K562 (cell line): ENCODE measurements around the gene EML3. TPM values are rescaled to one million over a fixed set of nuclear protein-coding genes. Genes with fewer than 3 reads are reported as not detected.

ENCODE experiments used
- CBFA2T2 ChIP-seq: fragments of 450-650 bp; conservative IDR thresholded peaks from 2 replicates; pipeline ENCODE4 v1.6.1; 2017; ENCODE audit warnings: mild to moderate bottlenecking
- HNRNPLL ChIP-seq: fragments of 200-400 bp; formaldehyde crosslinking; IDR thresholded peaks from 2 replicates; pipeline ENCODE4 v1.6.1; 2017; ENCODE audit warnings: low read length, low read depth, mild to moderate bottlenecking; ENCODE audit not compliant: poor library complexity, severe bottlenecking
- HOMEZ ChIP-seq: fragments of 250-450 bp; sonication (Bioruptor Pico); IDR thresholded peaks from 2 replicates; pipeline ENCODE4 v1.4.0; 2020; ENCODE audit warnings: mild to moderate bottlenecking, moderate library complexity
- KDM4B ChIP-seq, 2 experiments: fragments of 450-650 bp in 1 of 2; sonication (generic) in 1 of 2; IDR thresholded peaks; 2 replicates each; pipeline ENCODE4 v1.6.1; 2016 to 2017; ENCODE audit warnings: borderline replicate concordance in 2 of 2, antibody characterized with exemption in 1 of 2, low read depth in 1 of 2, mild to moderate bottlenecking in 1 of 2
- NFXL1 ChIP-seq: fragments of 450-650 bp; formaldehyde crosslinking; IDR thresholded peaks from 2 replicates; pipeline ENCODE4 v1.4.0; 2021; ENCODE audit warnings: mild to moderate bottlenecking
- SAFB2 ChIP-seq: fragments of 200-400 bp; formaldehyde crosslinking; IDR thresholded peaks from 2 replicates; pipeline ENCODE4 v1.6.1; 2018; ENCODE audit warnings: borderline replicate concordance, low read length, low read depth, moderate library complexity; ENCODE audit not compliant: severe bottlenecking
- SIN3A ChIP-seq, 2 experiments: fragments of 150-350 bp in 1 of 2; IDR thresholded peaks; 2 replicates each; pipeline ENCODE4 v1.6.1; 2011 to 2016; ENCODE audit warnings: borderline replicate concordance in 2 of 2, low read depth in 2 of 2, low read length in 2 of 2, mild to moderate bottlenecking in 2 of 2, moderate library complexity in 2 of 2; ENCODE audit not compliant: control insufficient read depth in 1 of 2
- SREBF1 ChIP-seq: fragments of 150-350 bp; IDR thresholded peaks from 2 replicates; pipeline ENCODE4 v1.6.1; 2014; ENCODE audit warnings: antibody characterized with exemption, low read depth, low read length, borderline replicate concordance
- ZNF146 ChIP-seq: IDR thresholded peaks from one replicate; pipeline ENCODE4 v1.6.1; 2018; ENCODE audit warnings: missing compliant biosample characterization; ENCODE audit not compliant: unreplicated experiment
- ZNF274 ChIP-seq: IDR thresholded peaks from 2 replicates; pipeline ENCODE4 v1.6.1; 2011; ENCODE audit warnings: low read depth, mild to moderate bottlenecking, low read length, moderate library complexity, borderline replicate concordance
- ZNF431 ChIP-seq: sonication (generic); formaldehyde crosslinking; IDR thresholded peaks from 2 replicates; pipeline ENCODE4 v1.8.0; 2022; ENCODE audit warnings: mild to moderate bottlenecking, missing genetic modification reagents
- ZNF609 ChIP-seq: sonication (generic); formaldehyde crosslinking; IDR thresholded peaks from 2 replicates; pipeline ENCODE4 v1.8.1; 2023; ENCODE audit warnings: missing genetic modification reagents, mild to moderate bottlenecking, borderline replicate concordance
- ZNF696 ChIP-seq: fragments of 250-450 bp; sonication (Bioruptor Pico); conservative IDR thresholded peaks from 2 replicates; pipeline ENCODE4 v1.4.0; 2020; ENCODE audit warnings: mild to moderate bottlenecking, moderate library complexity
- ZNF75A ChIP-seq: fragments of 450-650 bp; formaldehyde crosslinking; IDR thresholded peaks from 2 replicates; pipeline ENCODE4 v1.4.0; 2020; ENCODE audit warnings: mild to moderate bottlenecking
- polyA plus RNA-seq, 8 experiments: library from polyadenylated mRNA; depleted of rRNA in 4 of 8; stranded (reverse) in 5 of 8; unstranded in 3 of 8; fragments of >200 nt; fragmentation: Nextera tagmentation in 2 of 8; fragmentation: Illumina TruSeq in 1 of 8; extraction: Ambion mirVana in 2 of 8; extraction: Trizol in 1 of 8; gene quantifications; 2 replicates each; pipeline versions ENCODE4 v1.2.1 to v1.2.3, GENCODE V29; 2011 to 2014; ENCODE audit warnings: inconsistent platforms in 1 of 8, missing spikeins in 1 of 8
- total RNA-seq, 7 experiments: library from RNA; depleted of rRNA in 6 of 7; stranded (reverse); fragments of >200 nt in 6 of 7; fragmentation: Illumina TruSeq in 2 of 7; extraction: Trizol in 2 of 7; gene quantifications; 2 replicates each; pipeline versions ENCODE4 v1.2.1 to v1.2.3, GENCODE V29; 2011 to 2021; ENCODE audit warnings: low replicate concordance in 1 of 7
- TF ChIP-seq, protein P1 (sequence below): fragments of 450-650 bp; IDR thresholded peaks from 2 replicates; pipeline ENCODE4 v1.6.1; 2017; ENCODE audit warnings: antibody characterized with exemption, mild to moderate bottlenecking

EML3 gene
- total and polyA plus RNA-seq, 9 of the 15 experiments (the other 6 are each of a cell fraction or from before 2014, with no cell fraction given) = 0.32 to 90.5 (median 26.4) TPM

- TF ChIP-seq CBFA2T2 (no peak), HNRNPLL (no peak), NFXL1 (CRISPR knock-in tag) (no peak), ZNF696 (CRISPR knock-in tag) (no peak), ZNF75A (CRISPR knock-in tag) (no peak), SREBF1 (no peak), ZNF609 (no peak), KDM4B (IDR thresholded peaks at IDR 0.05; ENCODE audit: borderline replicate concordance in 2 of 2, low read depth in 1 of 2) (no peak), ZNF274 (no peak), ZNF431 (CRISPR knock-in tag) (no peak), ZNF146 (CRISPR knock-in tag) (no peak), HOMEZ (CRISPR knock-in tag) (no peak), SIN3A (IDR thresholded peaks at IDR 0.05; ENCODE audit: borderline replicate concordance in 2 of 2, control insufficient read depth in 1 of 2, low read depth in 2 of 2, low read length in 2 of 2) (peak; percentile 57 to 70; a peak in 1 of 4 replicates), SAFB2 (no peak)
- TF ChIP-seq, protein P1, sequence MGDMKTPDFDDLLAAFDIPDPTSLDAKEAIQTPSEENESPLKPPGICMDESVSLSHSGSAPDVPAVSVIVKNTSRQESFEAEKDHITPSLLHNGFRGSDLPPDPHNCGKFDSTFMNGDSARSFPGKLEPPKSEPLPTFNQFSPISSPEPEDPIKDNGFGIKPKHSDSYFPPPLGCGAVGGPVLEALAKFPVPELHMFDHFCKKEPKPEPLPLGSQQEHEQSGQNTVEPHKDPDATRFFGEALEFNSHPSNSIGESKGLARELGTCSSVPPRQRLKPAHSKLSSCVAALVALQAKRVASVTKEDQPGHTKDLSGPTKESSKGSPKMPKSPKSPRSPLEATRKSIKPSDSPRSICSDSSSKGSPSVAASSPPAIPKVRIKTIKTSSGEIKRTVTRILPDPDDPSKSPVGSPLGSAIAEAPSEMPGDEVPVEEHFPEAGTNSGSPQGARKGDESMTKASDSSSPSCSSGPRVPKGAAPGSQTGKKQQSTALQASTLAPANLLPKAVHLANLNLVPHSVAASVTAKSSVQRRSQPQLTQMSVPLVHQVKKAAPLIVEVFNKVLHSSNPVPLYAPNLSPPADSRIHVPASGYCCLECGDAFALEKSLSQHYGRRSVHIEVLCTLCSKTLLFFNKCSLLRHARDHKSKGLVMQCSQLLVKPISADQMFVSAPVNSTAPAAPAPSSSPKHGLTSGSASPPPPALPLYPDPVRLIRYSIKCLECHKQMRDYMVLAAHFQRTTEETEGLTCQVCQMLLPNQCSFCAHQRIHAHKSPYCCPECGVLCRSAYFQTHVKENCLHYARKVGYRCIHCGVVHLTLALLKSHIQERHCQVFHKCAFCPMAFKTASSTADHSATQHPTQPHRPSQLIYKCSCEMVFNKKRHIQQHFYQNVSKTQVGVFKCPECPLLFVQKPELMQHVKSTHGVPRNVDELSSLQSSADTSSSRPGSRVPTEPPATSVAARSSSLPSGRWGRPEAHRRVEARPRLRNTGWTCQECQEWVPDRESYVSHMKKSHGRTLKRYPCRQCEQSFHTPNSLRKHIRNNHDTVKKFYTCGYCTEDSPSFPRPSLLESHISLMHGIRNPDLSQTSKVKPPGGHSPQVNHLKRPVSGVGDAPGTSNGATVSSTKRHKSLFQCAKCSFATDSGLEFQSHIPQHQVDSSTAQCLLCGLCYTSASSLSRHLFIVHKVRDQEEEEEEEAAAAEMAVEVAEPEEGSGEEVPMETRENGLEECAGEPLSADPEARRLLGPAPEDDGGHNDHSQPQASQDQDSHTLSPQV = peak; percentile 87
Measured at GRCh38 chr11:62612366-62613290, at the start of gene EML3, which contains the start of gene ROM1 (continued).
